ENCODE data around the gene CDH10. TPM values are rescaled to one million over a fixed set of nuclear protein-coding genes. Genes with fewer than 3 reads are reported as not detected.

The CDH10 gene
- 0.32 TPM in 1 of 2 replicates, not detected in the other for total RNA-seq

GRCh38 chr5:24644761-24645160 is at the start of gene CDH10:
TSS of gene CDH10 (minus strand) at chr5:24644978. CDS start at chr5:24593490, 51,488 bp downstream.

